ENCODE data around the gene CLEC4A.

DNA sequence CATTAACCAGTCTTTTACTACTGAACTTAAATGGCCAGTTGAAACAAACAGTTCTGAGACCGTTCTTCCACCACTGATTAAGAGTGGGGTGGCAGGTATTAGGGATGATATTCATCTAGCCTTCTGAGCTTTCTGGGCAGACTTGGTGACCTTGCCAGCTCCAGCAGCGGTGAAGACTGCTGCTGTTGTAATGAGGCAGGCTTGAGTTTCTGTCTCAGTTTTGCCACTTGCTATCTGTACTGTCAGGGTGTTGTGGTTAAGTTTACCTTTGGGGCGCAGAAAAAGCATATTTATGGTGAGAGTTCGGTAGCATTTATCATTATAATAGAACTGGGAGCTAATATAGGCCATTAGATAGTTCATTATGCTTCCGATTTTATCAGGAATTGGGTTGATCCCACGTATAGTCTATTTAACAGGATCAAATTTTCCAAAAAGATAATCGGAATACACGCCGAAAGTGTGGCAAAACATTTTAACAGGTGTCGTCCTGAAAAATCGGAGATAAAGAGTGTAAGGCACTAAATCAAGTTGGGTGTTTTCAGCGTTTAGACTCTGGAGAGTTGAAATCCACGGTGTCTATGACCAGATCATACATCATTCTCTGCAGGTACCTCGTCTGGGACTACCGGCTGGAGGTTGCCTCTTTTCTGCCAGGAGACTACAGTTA lies 42.0 kb upstream of the CLEC4A start:
- TF ChIP-seq CTCF (IDR thresholded peaks at IDR 0.05) = no peak
- TF ChIP-seq EZH2 (IDR thresholded peaks at IDR 0.05) = no peak
- TF ChIP-seq EZH2phosphoT487 (IDR thresholded peaks at IDR 0.05) = no peak
